Measurements from ENCODE around the gene SSBP3. TPM values are rescaled to one million over a fixed set of nuclear protein-coding genes. Genes with fewer than 3 reads are reported as not detected.

Gene SSBP3
- total and polyA plus RNA-seq, 4 donors = 7.7 to 24.7 (median 17.3) TPM

- H3K4me1 ChIP-seq (ENCODE audit: control insufficient read depth in 4 of 4, insufficient read depth in 4 of 4, low read length in 3 of 4) = peaks cover 3 to 30% (median 17%) of the 10 kb centered on the region in 4 donors
- H3K27me3 ChIP-seq (ENCODE audit: control insufficient read depth in 4 of 4, insufficient read depth in 4 of 4, low read length in 3 of 4) = no peaks in the 10 kb centered on the region
- no peaks in the 10 kb centered on the region for H3K9me3 ChIP-seq (ENCODE audit: control insufficient read depth in 4 of 4, low read length in 3 of 4)
- no peak for TF ChIP-seq JUND (IDR thresholded peaks at IDR 0.05)
- no peak for TF ChIP-seq TAF1 (conservative IDR thresholded peaks at IDR 0.05)
- no peak for TF ChIP-seq GABPA (IDR thresholded peaks at IDR 0.05 in 1 of 2, conservative IDR thresholded peaks at IDR 0.05 in 1 of 2)
- TF ChIP-seq, protein P1, sequence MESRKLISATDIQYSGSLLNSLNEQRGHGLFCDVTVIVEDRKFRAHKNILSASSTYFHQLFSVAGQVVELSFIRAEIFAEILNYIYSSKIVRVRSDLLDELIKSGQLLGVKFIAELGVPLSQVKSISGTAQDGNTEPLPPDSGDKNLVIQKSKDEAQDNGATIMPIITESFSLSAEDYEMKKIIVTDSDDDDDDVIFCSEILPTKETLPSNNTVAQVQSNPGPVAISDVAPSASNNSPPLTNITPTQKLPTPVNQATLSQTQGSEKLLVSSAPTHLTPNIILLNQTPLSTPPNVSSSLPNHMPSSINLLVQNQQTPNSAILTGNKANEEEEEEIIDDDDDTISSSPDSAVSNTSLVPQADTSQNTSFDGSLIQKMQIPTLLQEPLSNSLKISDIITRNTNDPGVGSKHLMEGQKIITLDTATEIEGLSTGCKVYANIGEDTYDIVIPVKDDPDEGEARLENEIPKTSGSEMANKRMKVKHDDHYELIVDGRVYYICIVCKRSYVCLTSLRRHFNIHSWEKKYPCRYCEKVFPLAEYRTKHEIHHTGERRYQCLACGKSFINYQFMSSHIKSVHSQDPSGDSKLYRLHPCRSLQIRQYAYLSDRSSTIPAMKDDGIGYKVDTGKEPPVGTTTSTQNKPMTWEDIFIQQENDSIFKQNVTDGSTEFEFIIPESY (IDR thresholded peaks at IDR 0.05) = no peak
- TF ChIP-seq, protein P2, sequence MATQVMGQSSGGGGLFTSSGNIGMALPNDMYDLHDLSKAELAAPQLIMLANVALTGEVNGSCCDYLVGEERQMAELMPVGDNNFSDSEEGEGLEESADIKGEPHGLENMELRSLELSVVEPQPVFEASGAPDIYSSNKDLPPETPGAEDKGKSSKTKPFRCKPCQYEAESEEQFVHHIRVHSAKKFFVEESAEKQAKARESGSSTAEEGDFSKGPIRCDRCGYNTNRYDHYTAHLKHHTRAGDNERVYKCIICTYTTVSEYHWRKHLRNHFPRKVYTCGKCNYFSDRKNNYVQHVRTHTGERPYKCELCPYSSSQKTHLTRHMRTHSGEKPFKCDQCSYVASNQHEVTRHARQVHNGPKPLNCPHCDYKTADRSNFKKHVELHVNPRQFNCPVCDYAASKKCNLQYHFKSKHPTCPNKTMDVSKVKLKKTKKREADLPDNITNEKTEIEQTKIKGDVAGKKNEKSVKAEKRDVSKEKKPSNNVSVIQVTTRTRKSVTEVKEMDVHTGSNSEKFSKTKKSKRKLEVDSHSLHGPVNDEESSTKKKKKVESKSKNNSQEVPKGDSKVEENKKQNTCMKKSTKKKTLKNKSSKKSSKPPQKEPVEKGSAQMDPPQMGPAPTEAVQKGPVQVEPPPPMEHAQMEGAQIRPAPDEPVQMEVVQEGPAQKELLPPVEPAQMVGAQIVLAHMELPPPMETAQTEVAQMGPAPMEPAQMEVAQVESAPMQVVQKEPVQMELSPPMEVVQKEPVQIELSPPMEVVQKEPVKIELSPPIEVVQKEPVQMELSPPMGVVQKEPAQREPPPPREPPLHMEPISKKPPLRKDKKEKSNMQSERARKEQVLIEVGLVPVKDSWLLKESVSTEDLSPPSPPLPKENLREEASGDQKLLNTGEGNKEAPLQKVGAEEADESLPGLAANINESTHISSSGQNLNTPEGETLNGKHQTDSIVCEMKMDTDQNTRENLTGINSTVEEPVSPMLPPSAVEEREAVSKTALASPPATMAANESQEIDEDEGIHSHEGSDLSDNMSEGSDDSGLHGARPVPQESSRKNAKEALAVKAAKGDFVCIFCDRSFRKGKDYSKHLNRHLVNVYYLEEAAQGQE (IDR thresholded peaks at IDR 0.05) = no peak
- no peak for TF ChIP-seq NR2F2 (IDR thresholded peaks at IDR 0.05)
- no peak for TF ChIP-seq EGR1 (IDR thresholded peaks at IDR 0.05; ENCODE audit: low read depth in 2 of 2)
- TF ChIP-seq RXRA (IDR thresholded peaks at IDR 0.05) = no peak
- TF ChIP-seq, protein P3, sequence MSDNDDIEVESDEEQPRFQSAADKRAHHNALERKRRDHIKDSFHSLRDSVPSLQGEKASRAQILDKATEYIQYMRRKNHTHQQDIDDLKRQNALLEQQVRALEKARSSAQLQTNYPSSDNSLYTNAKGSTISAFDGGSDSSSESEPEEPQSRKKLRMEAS (IDR thresholded peaks at IDR 0.05) = no peak
- TF ChIP-seq HNF4A (conservative IDR thresholded peaks at IDR 0.05) = no peak
- TF ChIP-seq CTCF (IDR thresholded peaks at IDR 0.05; ENCODE audit: low read depth, low read length, missing input control) = no peak
- no peak for DNase-seq (ENCODE audit: low spot score)
- H3K27ac ChIP-seq (ENCODE audit: low read depth in 1 of 2, low read length in 2 of 2) = no peak overlapping the region
- H3K9ac ChIP-seq (ENCODE audit: low read depth in 1 of 2, low read length in 2 of 2) = no peak overlapping the region
- no peak overlapping the region for H3K4me3 ChIP-seq (ENCODE audit: low read depth in 1 of 3, low read length in 3 of 3)
- no peaks in the 10 kb centered on the region for H3K36me3 ChIP-seq (ENCODE audit: control insufficient read depth in 4 of 4, insufficient read depth in 3 of 4, low read depth in 1 of 4, low read length in 3 of 4)
- 94% methylated on average over 17 of the region's 17 CpGs for WGBS
These were observed 138.1 kb downstream of the SSBP3 start for GRCh38 chr1:54267815-54268761.

DNA sequence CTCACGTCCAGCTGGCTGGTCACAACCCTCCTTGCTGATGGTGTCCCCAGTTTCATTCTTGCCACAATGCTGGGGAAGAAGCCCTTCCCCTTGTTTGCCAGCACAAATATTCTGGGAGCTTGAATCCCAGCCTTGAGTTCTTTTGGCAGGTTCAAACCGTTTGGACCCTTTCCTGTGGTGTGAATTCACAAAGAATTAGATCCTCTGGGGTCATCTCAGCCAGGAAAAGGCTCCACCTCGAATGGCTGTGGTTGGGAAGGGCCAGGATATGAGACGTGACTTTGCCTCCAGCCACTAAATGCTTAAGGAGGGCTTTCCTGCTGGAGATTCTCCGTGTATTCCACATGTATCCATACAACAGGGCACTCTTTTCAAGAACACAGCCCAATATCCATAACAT lies 139.3 kb downstream of the SSBP3 start:
- Histone ChIP-seq H3K27ac (ENCODE audit: low read depth in 1 of 2, low read length in 2 of 2) (no peak overlapping the region), H3K27me3 (ENCODE audit: control insufficient read depth in 4 of 4, insufficient read depth in 4 of 4, low read length in 3 of 4) (no peaks in the 10 kb centered on the region), H3K36me3 (ENCODE audit: control insufficient read depth in 4 of 4, insufficient read depth in 3 of 4, low read depth in 1 of 4, low read length in 3 of 4) (no peaks in the 10 kb centered on the region), H3K4me1 (ENCODE audit: control insufficient read depth in 4 of 4, insufficient read depth in 4 of 4, low read length in 3 of 4) (peaks cover 2 to 24% (median 10%) of the 10 kb centered on the region in 4 donors), H3K9ac (ENCODE audit: low read depth in 1 of 2, low read length in 2 of 2) (no peak overlapping the region), H3K9me3 (ENCODE audit: control insufficient read depth in 4 of 4, low read length in 3 of 4) (no peaks in the 10 kb centered on the region), H3K4me3 (ENCODE audit: low read depth in 1 of 3, low read length in 3 of 3) (no peak overlapping the region)
- TF ChIP-seq RXRA (IDR thresholded peaks at IDR 0.05) (no peak), SP1 (IDR thresholded peaks at IDR 0.05) (no peak), EGR1 (IDR thresholded peaks at IDR 0.05; ENCODE audit: low read depth in 2 of 2) (no peak), HNF4A (conservative IDR thresholded peaks at IDR 0.05) (no peak), NR2F2 (IDR thresholded peaks at IDR 0.05) (no peak)
- TF ChIP-seq, protein P4, sequence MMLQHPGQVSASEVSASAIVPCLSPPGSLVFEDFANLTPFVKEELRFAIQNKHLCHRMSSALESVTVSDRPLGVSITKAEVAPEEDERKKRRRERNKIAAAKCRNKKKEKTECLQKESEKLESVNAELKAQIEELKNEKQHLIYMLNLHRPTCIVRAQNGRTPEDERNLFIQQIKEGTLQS (IDR thresholded peaks at IDR 0.05) = no peak
- TF ChIP-seq, protein P3 (IDR thresholded peaks at IDR 0.05) = no peak
- WGBS = 71% methylated on average over 5 of the region's 5 CpGs
- DNase-seq (ENCODE audit: low spot score) = no peak

Measured in liver (tissue), 9 donors.